ENCODE results near the gene S100A2. TPM values are rescaled to one million over a fixed set of nuclear protein-coding genes. Genes with fewer than 3 reads are reported as not detected.
"Not testable (repeated sequence)": the region's sequence is repeated elsewhere in the genome, so short reads cannot be mapped to it uniquely, and the experiment has no call there.

S100A2 gene
- total and polyA plus RNA-seq, 2 experiments from 2014 or later, result 0.66 to 0.89 TPM

DNA sequence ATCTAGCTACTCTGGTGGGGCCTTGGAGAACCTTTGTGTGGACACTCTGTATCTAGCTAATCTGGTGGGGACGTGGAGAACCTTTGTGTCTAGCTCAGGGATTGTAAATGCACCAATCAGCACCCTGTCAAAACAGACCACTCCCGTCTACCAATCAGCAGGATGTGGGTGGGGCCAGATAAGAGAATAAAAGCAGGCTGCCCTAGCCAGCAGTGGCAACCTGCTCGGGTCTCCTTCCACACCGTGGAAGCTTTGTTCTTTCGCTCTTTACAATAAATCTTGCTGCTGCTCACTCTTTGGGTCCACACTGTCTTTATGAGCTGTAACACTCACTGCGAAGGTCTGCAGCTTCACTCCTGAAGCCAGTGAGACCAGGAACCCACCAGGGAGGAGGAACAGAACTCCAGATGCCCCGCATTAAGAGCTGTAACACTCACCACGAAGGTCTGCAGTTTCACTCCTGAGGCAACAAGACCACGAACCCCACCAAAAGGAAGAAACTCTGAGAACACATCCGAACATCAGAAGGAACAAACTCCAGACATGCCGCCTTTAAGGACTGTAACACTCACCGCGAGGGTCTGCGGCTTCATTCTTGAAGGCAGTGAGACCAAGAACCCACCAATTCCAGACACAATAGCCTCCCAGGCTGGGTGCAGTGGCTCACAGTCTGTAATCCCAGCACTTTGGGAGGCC is 43.1 kb downstream of the S100A2 start:
- not testable (repeated sequence) for DNase-seq (ENCODE audit: low spot score); H3K27ac Mint-ChIP-seq
- peaks cover 37% of the 10 kb centered on the region for H3K4me1 Mint-ChIP-seq

DNA sequence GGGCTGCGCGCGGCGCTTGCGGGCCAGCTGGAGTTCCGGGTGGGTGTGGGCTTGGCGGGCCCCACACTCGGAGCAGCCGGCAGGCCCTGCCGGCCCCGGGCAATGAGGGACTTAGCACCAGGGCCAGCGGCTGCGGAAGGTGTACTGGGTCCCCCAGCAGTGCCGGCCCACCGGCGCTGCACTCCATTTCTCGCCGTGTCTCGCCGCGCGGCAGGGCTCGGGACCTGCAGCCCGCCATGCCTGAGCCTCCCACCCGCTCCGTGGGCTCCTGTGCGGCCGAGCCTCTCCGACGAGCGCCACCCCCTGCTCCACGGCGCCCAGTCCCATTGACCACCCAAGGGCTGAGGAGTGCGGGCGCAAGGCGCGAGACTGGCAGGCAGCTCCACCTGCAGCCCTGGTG is 43.8 kb downstream of the S100A2 start:
- H3K4me3 Mint-ChIP-seq; H3K36me3 Mint-ChIP-seq (ENCODE audit: low read depth); ATAC-seq; H3K36me3 ChIP-seq (ENCODE audit: insufficient read depth); H3K27ac ChIP-seq (ENCODE audit: low read depth); H2AFZ ChIP-seq; H3K9me2 ChIP-seq (ENCODE audit: insufficient read depth); H3F3A ChIP-seq (replicated peaks; ENCODE audit: low read depth); H3K27ac Mint-ChIP-seq; H4K20me1 ChIP-seq (replicated peaks; ENCODE audit: insufficient read depth); H3K4me2 ChIP-seq; H3K4me3 ChIP-seq; DNase-seq (ENCODE audit: low spot score); H3K79me2 ChIP-seq (replicated peaks; ENCODE audit: insufficient read depth): not testable (repeated sequence)
- peaks cover 10% of the 10 kb centered on the region; the same call in 1 of the 3 replicates for H3K9me3 Mint-ChIP-seq
- Histone ChIP-seq H3K4me1 (ENCODE audit: insufficient read depth) (peaks cover 13% of the 10 kb centered on the region; the same call in 1 of the 2 replicates), H3K27me3 (ENCODE audit: insufficient read depth) (peaks cover 29% of the 10 kb centered on the region)
- peaks cover 31% of the 10 kb centered on the region for H3K4me1 Mint-ChIP-seq
- H3K27me3 Mint-ChIP-seq (ENCODE audit: insufficient read depth, low read depth, poor library complexity), result peaks cover 11% of the 10 kb centered on the region

More for the DNA sequence above, 43.1 kb downstream of the S100A2 start:
- H3K79me2 ChIP-seq (replicated peaks; ENCODE audit: insufficient read depth); H3K4me3 ChIP-seq; H3K27ac ChIP-seq (ENCODE audit: low read depth); H3K4me3 Mint-ChIP-seq; H3K36me3 Mint-ChIP-seq (ENCODE audit: low read depth); ATAC-seq; H3K4me2 ChIP-seq; H2AFZ ChIP-seq; H3K27me3 Mint-ChIP-seq (ENCODE audit: insufficient read depth, low read depth, poor library complexity); H4K20me1 ChIP-seq (replicated peaks; ENCODE audit: insufficient read depth); H3K9me2 ChIP-seq (ENCODE audit: insufficient read depth); H3K36me3 ChIP-seq (ENCODE audit: insufficient read depth); H3F3A ChIP-seq (replicated peaks; ENCODE audit: low read depth): not testable (repeated sequence)
- H3K4me1 ChIP-seq (ENCODE audit: insufficient read depth), result peaks cover 18% of the 10 kb centered on the region; the same call in 1 of the 2 replicates
- peaks cover 22% of the 10 kb centered on the region for H3K27me3 ChIP-seq (ENCODE audit: insufficient read depth)
- peaks cover 10% of the 10 kb centered on the region; the same call in 1 of the 3 replicates for H3K9me3 Mint-ChIP-seq

DNA sequence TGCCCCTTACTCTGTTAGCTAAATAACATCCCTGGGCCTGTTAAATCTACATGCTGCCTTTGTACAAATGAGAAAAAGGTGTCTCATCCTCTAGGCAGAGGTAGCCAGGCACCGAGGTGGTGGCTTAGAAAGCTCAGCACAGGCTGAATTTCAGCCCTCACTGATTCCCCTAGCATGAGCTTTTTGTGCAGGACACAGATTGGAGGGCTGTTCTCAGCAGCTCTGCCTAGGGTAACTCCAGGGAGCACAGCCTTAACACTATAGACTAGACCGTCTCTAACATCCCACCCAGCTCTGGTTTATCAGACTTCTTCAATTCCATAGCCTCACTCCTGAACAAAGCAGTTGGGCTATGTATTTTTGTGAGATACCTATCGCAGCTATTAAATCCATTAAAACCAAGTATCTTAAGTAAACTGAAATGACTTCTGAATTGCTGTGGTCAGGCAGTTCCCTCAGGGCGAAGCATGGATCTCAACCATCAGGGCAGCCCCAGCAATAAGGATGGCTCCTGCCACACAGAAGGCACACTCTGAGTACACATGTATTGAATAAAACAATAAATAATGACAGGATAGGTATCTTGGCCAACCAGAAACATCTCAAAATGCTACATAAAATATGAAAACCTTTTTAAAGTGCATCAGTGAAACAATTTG is 44.7 kb downstream of the S100A2 start:
- 0 out of 2 replicates have a peak overlapping the region, but pooled peaks have one; percentile 50 for H3K4me2 ChIP-seq
- Mint-ChIP-seq H3K4me1 (peaks cover 28% of the 10 kb centered on the region), H3K36me3 (ENCODE audit: low read depth) (no peaks in the 10 kb centered on the region), H3K9me3 (peaks cover 10% of the 10 kb centered on the region; the same call in 1 of the 3 replicates), H3K27ac (no peak overlapping the region), H3K4me3 (no peak overlapping the region; the same call in 2 of the 3 replicates), H3K27me3 (ENCODE audit: insufficient read depth, low read depth, poor library complexity) (peaks cover 17% of the 10 kb centered on the region)
- no peaks in the 10 kb centered on the region for H3K9me2 ChIP-seq (ENCODE audit: insufficient read depth)
- H3K4me3 ChIP-seq, result no peak overlapping the region
- no peaks in the 10 kb centered on the region for H3K36me3 ChIP-seq (ENCODE audit: insufficient read depth)
- DNase-seq (ENCODE audit: low spot score), result no peak
- H2AFZ ChIP-seq, result no peak overlapping the region
- H3F3A ChIP-seq (replicated peaks; ENCODE audit: low read depth), result no peaks in the 10 kb centered on the region
- no peaks in the 10 kb centered on the region for H4K20me1 ChIP-seq (replicated peaks; ENCODE audit: insufficient read depth)
- peak; percentile 45 for ATAC-seq
- no peaks in the 10 kb centered on the region for H3K79me2 ChIP-seq (replicated peaks; ENCODE audit: insufficient read depth)
- H3K27ac ChIP-seq (ENCODE audit: low read depth), result no peak overlapping the region
- peaks cover 13% of the 10 kb centered on the region; the same call in 1 of the 2 replicates for H3K4me1 ChIP-seq (ENCODE audit: insufficient read depth)
- peaks cover 38% of the 10 kb centered on the region for H3K27me3 ChIP-seq (ENCODE audit: insufficient read depth)
- TF ChIP-seq, protein P1, sequence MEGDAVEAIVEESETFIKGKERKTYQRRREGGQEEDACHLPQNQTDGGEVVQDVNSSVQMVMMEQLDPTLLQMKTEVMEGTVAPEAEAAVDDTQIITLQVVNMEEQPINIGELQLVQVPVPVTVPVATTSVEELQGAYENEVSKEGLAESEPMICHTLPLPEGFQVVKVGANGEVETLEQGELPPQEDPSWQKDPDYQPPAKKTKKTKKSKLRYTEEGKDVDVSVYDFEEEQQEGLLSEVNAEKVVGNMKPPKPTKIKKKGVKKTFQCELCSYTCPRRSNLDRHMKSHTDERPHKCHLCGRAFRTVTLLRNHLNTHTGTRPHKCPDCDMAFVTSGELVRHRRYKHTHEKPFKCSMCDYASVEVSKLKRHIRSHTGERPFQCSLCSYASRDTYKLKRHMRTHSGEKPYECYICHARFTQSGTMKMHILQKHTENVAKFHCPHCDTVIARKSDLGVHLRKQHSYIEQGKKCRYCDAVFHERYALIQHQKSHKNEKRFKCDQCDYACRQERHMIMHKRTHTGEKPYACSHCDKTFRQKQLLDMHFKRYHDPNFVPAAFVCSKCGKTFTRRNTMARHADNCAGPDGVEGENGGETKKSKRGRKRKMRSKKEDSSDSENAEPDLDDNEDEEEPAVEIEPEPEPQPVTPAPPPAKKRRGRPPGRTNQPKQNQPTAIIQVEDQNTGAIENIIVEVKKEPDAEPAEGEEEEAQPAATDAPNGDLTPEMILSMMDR (conservative IDR thresholded peaks at IDR 0.05; ENCODE audit: low read depth in 2 of 2), result no peak
- TF ChIP-seq JUNB (IDR thresholded peaks at IDR 0.05; ENCODE audit: unreplicated experiment), result no peak

DNA sequence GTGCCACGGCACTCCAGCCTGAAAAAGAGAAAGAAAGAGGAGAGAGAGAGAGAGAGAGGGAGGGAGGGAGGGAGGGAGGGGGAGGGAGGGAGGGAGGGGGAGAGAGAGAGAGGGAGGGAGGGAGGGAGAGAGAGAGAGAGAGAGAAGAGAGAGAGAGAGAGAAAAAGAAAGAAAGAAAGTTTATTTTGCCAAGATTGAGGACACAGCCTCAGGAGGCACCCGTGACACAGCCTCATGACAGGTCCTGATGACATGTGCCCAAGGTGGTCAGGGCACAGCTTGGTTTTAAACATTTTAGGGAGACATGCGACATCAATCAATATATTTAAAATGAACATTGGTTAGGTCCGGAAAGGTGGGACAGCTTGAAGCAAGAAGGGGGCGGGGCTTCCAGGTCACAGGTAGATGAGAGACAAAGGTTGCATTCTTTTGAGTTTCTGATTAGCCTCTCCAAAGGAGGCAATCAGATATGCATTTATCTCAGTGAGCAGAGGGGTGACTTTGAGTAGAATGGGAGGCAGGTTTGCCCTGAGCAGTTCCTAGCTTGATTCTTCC is 45.4 kb downstream of the S100A2 start:
- H3K4me3 ChIP-seq; H3K79me2 ChIP-seq (replicated peaks; ENCODE audit: insufficient read depth); H4K20me1 ChIP-seq (replicated peaks; ENCODE audit: insufficient read depth); H3K27ac ChIP-seq (ENCODE audit: low read depth); H3K36me3 Mint-ChIP-seq (ENCODE audit: low read depth); H3K36me3 ChIP-seq (ENCODE audit: insufficient read depth); H3K4me3 Mint-ChIP-seq; H3K9me2 ChIP-seq (ENCODE audit: insufficient read depth); H3K27ac Mint-ChIP-seq; H3F3A ChIP-seq (replicated peaks; ENCODE audit: low read depth); H2AFZ ChIP-seq: not testable (repeated sequence)
- ATAC-seq, result peak; percentile 20; the same call in 2 of the 3 replicates
- DNase-seq (ENCODE audit: low spot score), result peak; percentile 51
- Histone ChIP-seq H3K4me2 (0 out of 2 replicates have a peak overlapping the region, but pooled peaks have one; percentile 50), H3K4me1 (ENCODE audit: insufficient read depth) (peaks cover 13% of the 10 kb centered on the region; the same call in 1 of the 2 replicates), H3K27me3 (ENCODE audit: insufficient read depth) (peaks cover 44% of the 10 kb centered on the region)
- Mint-ChIP-seq H3K27me3 (ENCODE audit: insufficient read depth, low read depth, poor library complexity) (peaks cover 23% of the 10 kb centered on the region), H3K9me3 (peaks cover 10% of the 10 kb centered on the region; the same call in 1 of the 3 replicates), H3K4me1 (peaks cover 25% of the 10 kb centered on the region)

All from GM23338 (cell line).